ENCODE data around the gene DCAF4.

DNA sequence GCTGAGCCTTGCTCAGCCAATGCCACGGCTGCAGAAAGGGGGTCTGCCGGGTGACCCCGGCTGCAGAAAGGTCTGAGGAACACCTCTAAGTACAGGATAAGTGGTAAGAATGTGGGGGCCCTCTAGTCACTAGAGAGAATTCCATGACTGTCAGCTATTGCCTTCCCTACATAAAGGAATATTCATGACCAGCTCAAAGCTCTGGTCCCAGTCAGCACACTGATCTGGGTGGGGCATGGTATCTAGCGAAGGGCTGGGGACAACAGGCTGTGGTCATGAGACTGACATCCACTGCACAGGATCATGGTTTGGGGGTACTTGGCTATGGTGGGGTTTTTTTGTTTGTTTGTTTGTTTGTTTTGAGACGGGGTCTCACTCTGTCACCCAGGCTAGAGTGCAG, 42.1 kb downstream of the DCAF4 start:
- TF ChIP-seq POLR2AphosphoS5 (IDR thresholded peaks at IDR 0.05) = no peak
- TF ChIP-seq, protein P1, sequence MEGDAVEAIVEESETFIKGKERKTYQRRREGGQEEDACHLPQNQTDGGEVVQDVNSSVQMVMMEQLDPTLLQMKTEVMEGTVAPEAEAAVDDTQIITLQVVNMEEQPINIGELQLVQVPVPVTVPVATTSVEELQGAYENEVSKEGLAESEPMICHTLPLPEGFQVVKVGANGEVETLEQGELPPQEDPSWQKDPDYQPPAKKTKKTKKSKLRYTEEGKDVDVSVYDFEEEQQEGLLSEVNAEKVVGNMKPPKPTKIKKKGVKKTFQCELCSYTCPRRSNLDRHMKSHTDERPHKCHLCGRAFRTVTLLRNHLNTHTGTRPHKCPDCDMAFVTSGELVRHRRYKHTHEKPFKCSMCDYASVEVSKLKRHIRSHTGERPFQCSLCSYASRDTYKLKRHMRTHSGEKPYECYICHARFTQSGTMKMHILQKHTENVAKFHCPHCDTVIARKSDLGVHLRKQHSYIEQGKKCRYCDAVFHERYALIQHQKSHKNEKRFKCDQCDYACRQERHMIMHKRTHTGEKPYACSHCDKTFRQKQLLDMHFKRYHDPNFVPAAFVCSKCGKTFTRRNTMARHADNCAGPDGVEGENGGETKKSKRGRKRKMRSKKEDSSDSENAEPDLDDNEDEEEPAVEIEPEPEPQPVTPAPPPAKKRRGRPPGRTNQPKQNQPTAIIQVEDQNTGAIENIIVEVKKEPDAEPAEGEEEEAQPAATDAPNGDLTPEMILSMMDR (IDR thresholded peaks at IDR 0.05) = no peak
